Measurements from ENCODE around the gene RECK.
"Not testable (repeated sequence)": the region's sequence is repeated elsewhere in the genome, so short reads cannot be mapped to it uniquely, and the experiment has no call there.

Gene RECK

GRCh38 chr9:36127652-36128244 is 91.0 kb downstream of the RECK start:
- TF ChIP-seq CTCF (IDR thresholded peaks at IDR 0.05; ENCODE audit: insufficient read depth, low read depth, low read length, missing control alignments): no peak
- H3K4me3 ChIP-seq (ENCODE audit: low read depth, low read length): no peak overlapping the region
- no peak for DNase-seq (ENCODE audit: low read depth)

GRCh38 chr9:36128349-36128748 is 91.6 kb downstream of the RECK start:
- no peak overlapping the region for H3K4me3 ChIP-seq (ENCODE audit: low read depth, low read length)
- TF ChIP-seq CTCF (IDR thresholded peaks at IDR 0.05; ENCODE audit: insufficient read depth, low read depth, low read length, missing control alignments): no peak
- DNase-seq (ENCODE audit: low read depth): no peak

- no peak for DNase-seq (ENCODE audit: low read depth)
- TF ChIP-seq CTCF (IDR thresholded peaks at IDR 0.05; ENCODE audit: insufficient read depth, low read depth, low read length, missing control alignments): no peak
- H3K4me3 ChIP-seq (ENCODE audit: low read depth, low read length): no peak overlapping the region
These were observed 92.4 kb downstream of the RECK start for GRCh38 chr9:36129139-36129538.

- not testable (repeated sequence) for H3K4me3 ChIP-seq (ENCODE audit: low read depth, low read length); DNase-seq (ENCODE audit: low read depth)
These were observed 95.0 kb downstream of the RECK start for GRCh38 chr9:36131666-36132065.

GRCh38 chr9:36132086-36132485 is 95.4 kb downstream of the RECK start:
- no peak for DNase-seq (ENCODE audit: low read depth)
- H3K4me3 ChIP-seq (ENCODE audit: low read depth, low read length): no peak overlapping the region
- no peak for TF ChIP-seq CTCF (IDR thresholded peaks at IDR 0.05; ENCODE audit: insufficient read depth, low read depth, low read length, missing control alignments)

GRCh38 chr9:36134761-36135505 is 98.2 kb downstream of the RECK start:
- no peak overlapping the region for H3K4me3 ChIP-seq (ENCODE audit: low read depth, low read length)
- TF ChIP-seq CTCF (IDR thresholded peaks at IDR 0.05; ENCODE audit: insufficient read depth, low read depth, low read length, missing control alignments): no peak
- DNase-seq (ENCODE audit: low read depth): no peak

- DNase-seq (ENCODE audit: low read depth): no peak
- TF ChIP-seq CTCF (IDR thresholded peaks at IDR 0.05; ENCODE audit: insufficient read depth, low read depth, low read length, missing control alignments): no peak
- peak overlapping the region; percentile 1 for H3K4me3 ChIP-seq (ENCODE audit: low read depth, low read length)
These were observed 99.1 kb downstream of the RECK start for GRCh38 chr9:36135741-36136271.
